HepG2 (cell line): ENCODE data around the gene PCGF2. TPM values are rescaled to one million over a fixed set of nuclear protein-coding genes. Genes with fewer than 3 reads are reported as not detected.

Experiments
- ARNT2 ChIP-seq: sonication (generic); formaldehyde crosslinking; IDR thresholded peaks from 2 replicates; pipeline ENCODE4 v1.8.0; 2022; ENCODE audit warnings: mild to moderate bottlenecking, low read depth, missing genetic modification reagents, moderate library complexity
- ATF7-NPFF ChIP-seq: sonication (generic); formaldehyde crosslinking; IDR thresholded peaks from 2 replicates; pipeline ENCODE4 v1.8.1; 2023; ENCODE audit warnings: mild to moderate bottlenecking, low read depth, missing genetic modification reagents, moderate library complexity
- CCDC6 ChIP-seq: sonication (generic); formaldehyde crosslinking; IDR thresholded peaks from 2 replicates; pipeline ENCODE4 v1.8.1; 2022; ENCODE audit warnings: mild to moderate bottlenecking, missing genetic modification reagents, moderate library complexity
- EED ChIP-seq: sonication (generic); formaldehyde crosslinking; IDR thresholded peaks from 2 replicates; pipeline ENCODE4 v1.5.0; 2020; ENCODE audit warnings: mild to moderate bottlenecking, missing genetic modification reagents
- JARID2 ChIP-seq: sonication (generic); formaldehyde crosslinking; IDR thresholded peaks from 2 replicates; pipeline ENCODE4 v1.8.1; 2023; ENCODE audit warnings: missing genetic modification reagents, inconsistent platforms; ENCODE audit not compliant: insufficient replicate concordance
- RELA ChIP-seq: sonication (generic); formaldehyde crosslinking; IDR thresholded peaks from 2 replicates; pipeline ENCODE4 v1.4.0; 2020; ENCODE audit warnings: missing genetic modification reagents
- RFX3 ChIP-seq: IDR thresholded peaks from 2 replicates; pipeline ENCODE4 v1.6.1; 2016; ENCODE audit warnings: missing biosample characterization, missing genetic modification reagents
- RFX5 ChIP-seq: IDR thresholded peaks from 2 replicates; pipeline ENCODE4 v1.6.1; 2011; ENCODE audit warnings: low read depth, low read length, improper control_type of control experiment
- ZNF138 ChIP-seq: sonication (generic); formaldehyde crosslinking; IDR thresholded peaks from 2 replicates; pipeline ENCODE4 v1.5.0; 2020; ENCODE audit warnings: mild to moderate bottlenecking, low read depth, missing genetic modification reagents
- ZNF350 ChIP-seq: sonication (generic); formaldehyde crosslinking; IDR thresholded peaks from 2 replicates; pipeline ENCODE4 v1.4.0; 2020; ENCODE audit warnings: mild to moderate bottlenecking, low read depth, missing genetic modification reagents, borderline replicate concordance
- ZNF354B ChIP-seq: sonication (generic); formaldehyde crosslinking; IDR thresholded peaks from 2 replicates; pipeline ENCODE4 v1.8.0; 2022; ENCODE audit warnings: mild to moderate bottlenecking, missing genetic modification reagents
- ZNF567 ChIP-seq: sonication (generic); formaldehyde crosslinking; IDR thresholded peaks from 2 replicates; pipeline ENCODE4 v1.8.1; 2023; ENCODE audit warnings: mild to moderate bottlenecking, missing genetic modification reagents, borderline replicate concordance
- ZNF672 ChIP-seq: sonication (generic); formaldehyde crosslinking; IDR thresholded peaks from 2 replicates; pipeline ENCODE4 v1.8.1; 2022; ENCODE audit warnings: missing genetic modification reagents
- ZNF790 ChIP-seq: sonication (generic); formaldehyde crosslinking; IDR thresholded peaks from 2 replicates; pipeline ENCODE4 v1.8.0; 2022; ENCODE audit warnings: missing genetic modification reagents, mild to moderate bottlenecking, borderline replicate concordance
- polyA plus RNA-seq, 8 experiments: library from polyadenylated mRNA; depleted of rRNA in 3 of 8; stranded (reverse) in 7 of 8; unstranded in 1 of 8; fragments of >200 nt; fragmentation: Illumina TruSeq in 4 of 8; extraction: Trizol in 4 of 8; gene quantifications; 2 replicates each; pipeline versions ENCODE4 v1.2.1 to v1.2.3, GENCODE V29; 2011 to 2016; ENCODE audit warnings: low read depth in 4 of 8, missing spikeins in 1 of 8, mixed read lengths in 1 of 8; ENCODE audit not compliant: insufficient read depth in 1 of 8
- total RNA-seq, 5 experiments: library from RNA; depleted of rRNA; stranded (reverse); fragments of >200 nt; fragmentation: Illumina TruSeq; extraction: Trizol; gene quantifications; 2 replicates each; pipeline ENCODE4 v1.2.3, GENCODE V29; 2016; ENCODE audit warnings: low read depth in 1 of 5
- TF ChIP-seq, protein P1 (sequence below): sonication (generic); formaldehyde crosslinking; IDR thresholded peaks from 2 replicates; pipeline ENCODE4 v1.8.1; 2022; ENCODE audit warnings: mild to moderate bottlenecking, missing genetic modification reagents
- TF ChIP-seq, protein P2 (sequence below): sonication (generic); formaldehyde crosslinking; IDR thresholded peaks from 2 replicates; pipeline ENCODE4 v1.8.0; 2023; ENCODE audit warnings: mild to moderate bottlenecking, missing genetic modification reagents
- TF ChIP-seq, protein P3 (sequence below): sonication (generic); formaldehyde crosslinking; IDR thresholded peaks from 2 replicates; pipeline ENCODE4 v1.8.1; 2023; ENCODE audit warnings: mild to moderate bottlenecking, inconsistent platforms, moderate library complexity, missing genetic modification reagents, borderline replicate concordance
- TF ChIP-seq, protein P4 (sequence below): sonication (generic); formaldehyde crosslinking; IDR thresholded peaks from 2 replicates; pipeline ENCODE4 v1.5.0; 2020; ENCODE audit warnings: mild to moderate bottlenecking, missing genetic modification reagents, moderate library complexity
- TF ChIP-seq, protein P5 (sequence below): sonication (generic); formaldehyde crosslinking; IDR thresholded peaks from 2 replicates; pipeline ENCODE4 v1.5.0; 2020; ENCODE audit warnings: missing genetic modification reagents
- TF ChIP-seq, protein P6 (sequence below): sonication (generic); formaldehyde crosslinking; conservative IDR thresholded peaks from 2 replicates; pipeline ENCODE4 v1.8.1; 2023; ENCODE audit warnings: missing genetic modification reagents

The PCGF2 gene
- total and polyA plus RNA-seq, 2 of the 13 experiments (the other 11 are each of a cell fraction or from before 2014, with no cell fraction given) = 11.6 to 29.4 TPM

DNA sequence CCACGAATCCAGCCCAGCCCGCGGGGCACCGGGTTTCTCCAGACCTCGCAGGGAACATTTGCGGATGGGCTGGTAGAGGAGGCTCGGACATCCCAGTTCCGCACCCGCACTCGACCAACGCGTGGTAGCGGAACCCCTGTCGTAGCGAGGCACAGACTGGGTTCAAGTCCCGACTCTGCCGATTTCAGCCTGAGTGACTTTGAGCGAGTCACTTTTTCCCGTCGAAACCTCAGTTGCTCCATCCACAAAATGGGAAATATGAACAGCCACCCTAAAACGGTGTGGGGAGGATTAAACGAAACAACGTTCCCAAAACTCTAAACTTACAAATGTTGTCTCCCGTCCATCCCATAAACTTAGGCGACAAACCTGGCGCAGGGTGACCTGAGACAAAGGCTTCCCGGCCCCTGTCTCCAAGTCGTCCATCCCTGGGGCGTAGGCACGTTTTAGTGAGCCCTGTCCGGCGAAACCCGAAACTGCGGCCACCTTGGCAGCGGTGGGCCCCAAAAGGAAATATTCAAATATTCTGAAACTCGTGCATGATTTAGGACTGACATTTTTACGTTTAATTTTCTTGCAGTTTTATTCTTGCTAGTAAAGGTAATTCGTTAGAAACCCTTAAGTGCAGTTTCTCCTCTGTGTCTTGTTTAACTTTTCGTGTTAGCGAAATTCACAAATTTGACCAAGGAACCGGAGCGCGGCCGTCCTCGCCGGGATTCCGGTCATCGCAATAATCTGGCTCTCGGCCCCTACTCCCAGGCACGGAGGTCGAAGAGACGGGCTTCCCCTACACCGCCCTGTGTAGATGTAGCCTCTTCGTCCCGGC lies 45.0 kb downstream of the PCGF2 start (continued):
- TF ChIP-seq ZNF354B (CRISPR knock-in tag) (0 out of 2 replicates have a peak, but pooled peaks have one; percentile 81), ZNF567 (CRISPR knock-in tag) (peak; percentile 73; the same call in 1 of the 2 replicates), JARID2 (CRISPR knock-in tag) (no peak), RFX5 (no peak), ZNF350 (CRISPR knock-in tag) (no peak; the same call in 1 of the 2 replicates), ZNF138 (CRISPR knock-in tag) (0 out of 2 replicates have a peak, but pooled peaks have one; percentile 91), ZNF790 (CRISPR knock-in tag) (0 out of 2 replicates have a peak, but pooled peaks have one; percentile 42), RFX3 (CRISPR knock-in tag) (no peak), ARNT2 (CRISPR knock-in tag) (0 out of 2 replicates have a peak, but pooled peaks have one; percentile 13), CCDC6 (CRISPR knock-in tag) (no peak; the same call in 1 of the 2 replicates), ATF7-NPFF (CRISPR knock-in tag) (no peak; the same call in 1 of the 2 replicates), ZNF672 (CRISPR knock-in tag) (0 out of 2 replicates have a peak, but pooled peaks have one; percentile 44), EED (CRISPR knock-in tag) (0 out of 2 replicates have a peak, but pooled peaks have one; percentile 39), RELA (CRISPR knock-in tag) (0 out of 2 replicates have a peak, but pooled peaks have one; percentile 22)
- TF ChIP-seq, protein P1, sequence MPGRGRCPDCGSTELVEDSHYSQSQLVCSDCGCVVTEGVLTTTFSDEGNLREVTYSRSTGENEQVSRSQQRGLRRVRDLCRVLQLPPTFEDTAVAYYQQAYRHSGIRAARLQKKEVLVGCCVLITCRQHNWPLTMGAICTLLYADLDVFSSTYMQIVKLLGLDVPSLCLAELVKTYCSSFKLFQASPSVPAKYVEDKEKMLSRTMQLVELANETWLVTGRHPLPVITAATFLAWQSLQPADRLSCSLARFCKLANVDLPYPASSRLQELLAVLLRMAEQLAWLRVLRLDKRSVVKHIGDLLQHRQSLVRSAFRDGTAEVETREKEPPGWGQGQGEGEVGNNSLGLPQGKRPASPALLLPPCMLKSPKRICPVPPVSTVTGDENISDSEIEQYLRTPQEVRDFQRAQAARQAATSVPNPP (CRISPR knock-in tag) = 0 out of 2 replicates have a peak, but pooled peaks have one; percentile 12
- TF ChIP-seq, protein P2, sequence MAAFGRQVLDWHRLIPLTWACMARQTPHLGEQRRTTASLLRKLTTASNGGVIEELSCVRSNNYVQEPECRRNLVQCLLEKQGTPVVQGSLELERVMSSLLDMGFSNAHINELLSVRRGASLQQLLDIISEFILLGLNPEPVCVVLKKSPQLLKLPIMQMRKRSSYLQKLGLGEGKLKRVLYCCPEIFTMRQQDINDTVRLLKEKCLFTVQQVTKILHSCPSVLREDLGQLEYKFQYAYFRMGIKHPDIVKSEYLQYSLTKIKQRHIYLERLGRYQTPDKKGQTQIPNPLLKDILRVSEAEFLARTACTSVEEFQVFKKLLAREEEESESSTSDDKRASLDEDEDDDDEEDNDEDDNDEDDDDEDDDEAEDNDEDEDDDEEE (CRISPR knock-in tag) = 0 out of 2 replicates have a peak, but pooled peaks have one; percentile 25
- TF ChIP-seq, protein P3, sequence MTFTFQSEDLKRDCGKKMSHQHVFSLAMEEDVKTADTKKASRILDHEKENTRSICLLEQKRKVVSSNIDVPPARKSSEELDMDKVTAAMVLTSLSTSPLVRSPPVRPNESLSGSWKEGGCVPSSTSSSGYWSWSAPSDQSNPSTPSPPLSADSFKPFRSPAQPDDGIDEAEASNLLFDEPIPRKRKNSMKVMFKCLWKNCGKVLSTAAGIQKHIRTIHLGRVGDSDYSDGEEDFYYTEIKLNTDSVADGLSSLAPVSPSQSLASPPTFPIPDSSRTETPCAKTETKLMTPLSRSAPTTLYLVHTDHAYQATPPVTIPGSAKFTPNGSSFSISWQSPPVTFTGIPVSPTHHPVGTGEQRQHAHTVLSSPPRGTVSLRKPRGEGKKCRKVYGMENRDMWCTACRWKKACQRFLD (CRISPR knock-in tag) = 0 out of 2 replicates have a peak, but pooled peaks have one; percentile 10
- TF ChIP-seq, protein P4, sequence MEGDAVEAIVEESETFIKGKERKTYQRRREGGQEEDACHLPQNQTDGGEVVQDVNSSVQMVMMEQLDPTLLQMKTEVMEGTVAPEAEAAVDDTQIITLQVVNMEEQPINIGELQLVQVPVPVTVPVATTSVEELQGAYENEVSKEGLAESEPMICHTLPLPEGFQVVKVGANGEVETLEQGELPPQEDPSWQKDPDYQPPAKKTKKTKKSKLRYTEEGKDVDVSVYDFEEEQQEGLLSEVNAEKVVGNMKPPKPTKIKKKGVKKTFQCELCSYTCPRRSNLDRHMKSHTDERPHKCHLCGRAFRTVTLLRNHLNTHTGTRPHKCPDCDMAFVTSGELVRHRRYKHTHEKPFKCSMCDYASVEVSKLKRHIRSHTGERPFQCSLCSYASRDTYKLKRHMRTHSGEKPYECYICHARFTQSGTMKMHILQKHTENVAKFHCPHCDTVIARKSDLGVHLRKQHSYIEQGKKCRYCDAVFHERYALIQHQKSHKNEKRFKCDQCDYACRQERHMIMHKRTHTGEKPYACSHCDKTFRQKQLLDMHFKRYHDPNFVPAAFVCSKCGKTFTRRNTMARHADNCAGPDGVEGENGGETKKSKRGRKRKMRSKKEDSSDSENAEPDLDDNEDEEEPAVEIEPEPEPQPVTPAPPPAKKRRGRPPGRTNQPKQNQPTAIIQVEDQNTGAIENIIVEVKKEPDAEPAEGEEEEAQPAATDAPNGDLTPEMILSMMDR (CRISPR knock-in tag) = 0 out of 2 replicates have a peak, but pooled peaks have one; percentile 1
- TF ChIP-seq, protein P5, sequence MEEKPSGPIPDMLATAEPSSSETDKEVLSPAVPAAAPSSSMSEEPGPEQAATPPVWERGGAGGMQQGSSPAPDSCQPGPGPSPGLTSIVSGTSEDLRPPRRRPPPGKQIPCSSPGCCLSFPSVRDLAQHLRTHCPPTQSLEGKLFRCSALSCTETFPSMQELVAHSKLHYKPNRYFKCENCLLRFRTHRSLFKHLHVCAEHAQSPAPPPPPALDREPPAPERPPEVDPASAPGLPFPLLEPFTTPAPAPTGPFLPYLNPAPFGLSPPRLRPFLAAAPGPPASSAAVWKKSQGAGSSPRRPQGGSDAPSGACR (CRISPR knock-in tag) = no peak
- TF ChIP-seq, protein P6, sequence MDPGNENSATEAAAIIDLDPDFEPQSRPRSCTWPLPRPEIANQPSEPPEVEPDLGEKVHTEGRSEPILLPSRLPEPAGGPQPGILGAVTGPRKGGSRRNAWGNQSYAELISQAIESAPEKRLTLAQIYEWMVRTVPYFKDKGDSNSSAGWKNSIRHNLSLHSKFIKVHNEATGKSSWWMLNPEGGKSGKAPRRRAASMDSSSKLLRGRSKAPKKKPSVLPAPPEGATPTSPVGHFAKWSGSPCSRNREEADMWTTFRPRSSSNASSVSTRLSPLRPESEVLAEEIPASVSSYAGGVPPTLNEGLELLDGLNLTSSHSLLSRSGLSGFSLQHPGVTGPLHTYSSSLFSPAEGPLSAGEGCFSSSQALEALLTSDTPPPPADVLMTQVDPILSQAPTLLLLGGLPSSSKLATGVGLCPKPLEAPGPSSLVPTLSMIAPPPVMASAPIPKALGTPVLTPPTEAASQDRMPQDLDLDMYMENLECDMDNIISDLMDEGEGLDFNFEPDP (CRISPR knock-in tag) = 0 out of 2 replicates have a peak, but pooled peaks have one; percentile 9
